Cardiac fibroblast (primary cell): Measurements from ENCODE around the gene PLEKHA8.
A peak's percentile ranks its signal among the peaks of the same experiment; 100 is the strongest.

Experiments used
- DNase-seq, 2 donors: peaks; one replicate each; pipeline versions ENCODE4 v3.0.0 to v3.0.0-alpha.2; 2010; ENCODE audit warnings: low read depth in 2 of 2
- H3K4me3 ChIP-seq, 2 donors: replicated peaks in 1 of 2; 1 replicate in 1 of 2; 2 replicates in 1 of 2; pipeline ENCODE4 v1.5.1; 2011; ENCODE audit warnings: low read depth in 2 of 2, low read length in 2 of 2, mild to moderate bottlenecking in 2 of 2, moderate library complexity in 1 of 2
- TF ChIP-seq, protein P1 (sequence below): IDR thresholded peaks from one replicate; pipeline ENCODE4 v1.5.1; 2011; ENCODE audit warnings: low read depth, mild to moderate bottlenecking, low read length, inconsistent platforms

Gene PLEKHA8

DNA sequence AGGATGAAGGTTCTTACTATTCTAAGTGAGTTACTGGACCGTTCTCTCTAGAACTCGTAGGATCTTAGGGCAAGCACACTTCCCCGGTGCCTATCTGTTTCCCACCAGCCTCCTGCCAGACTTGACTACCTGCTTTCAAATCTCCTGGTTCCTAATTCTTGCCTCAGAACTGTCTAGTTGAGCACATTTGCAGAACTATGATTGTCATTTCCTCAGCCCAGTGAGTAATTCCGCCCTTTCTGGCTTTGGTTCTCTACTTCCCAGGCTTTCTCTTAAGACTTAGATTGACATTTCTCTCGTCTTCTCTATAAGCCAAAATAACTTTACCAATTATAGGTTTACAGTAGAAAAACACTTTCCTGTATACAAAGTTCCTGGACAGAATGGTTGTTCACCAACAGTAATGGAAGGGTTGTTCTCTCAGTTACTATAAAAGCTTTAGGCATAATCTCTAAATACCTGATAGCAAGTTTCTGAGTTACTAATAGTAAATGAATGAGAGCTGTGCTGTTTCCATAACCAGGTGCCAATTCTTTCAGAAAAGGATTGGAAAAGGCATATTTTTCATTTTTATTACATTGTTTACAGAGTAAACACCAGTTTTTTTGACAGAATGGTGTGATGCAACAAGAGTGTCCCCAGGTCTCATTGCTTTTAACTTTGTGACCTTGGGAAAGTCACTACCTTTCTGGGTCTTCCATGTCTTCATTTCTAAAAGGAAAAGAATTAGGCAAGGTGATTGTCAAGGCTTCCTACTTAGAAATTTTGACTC, 41.1 kb downstream of the PLEKHA8 start:
- peak in 1 of 2 donors; percentile 26 for DNase-seq
- no peak overlapping the region for H3K4me3 ChIP-seq
- TF ChIP-seq, protein P1, sequence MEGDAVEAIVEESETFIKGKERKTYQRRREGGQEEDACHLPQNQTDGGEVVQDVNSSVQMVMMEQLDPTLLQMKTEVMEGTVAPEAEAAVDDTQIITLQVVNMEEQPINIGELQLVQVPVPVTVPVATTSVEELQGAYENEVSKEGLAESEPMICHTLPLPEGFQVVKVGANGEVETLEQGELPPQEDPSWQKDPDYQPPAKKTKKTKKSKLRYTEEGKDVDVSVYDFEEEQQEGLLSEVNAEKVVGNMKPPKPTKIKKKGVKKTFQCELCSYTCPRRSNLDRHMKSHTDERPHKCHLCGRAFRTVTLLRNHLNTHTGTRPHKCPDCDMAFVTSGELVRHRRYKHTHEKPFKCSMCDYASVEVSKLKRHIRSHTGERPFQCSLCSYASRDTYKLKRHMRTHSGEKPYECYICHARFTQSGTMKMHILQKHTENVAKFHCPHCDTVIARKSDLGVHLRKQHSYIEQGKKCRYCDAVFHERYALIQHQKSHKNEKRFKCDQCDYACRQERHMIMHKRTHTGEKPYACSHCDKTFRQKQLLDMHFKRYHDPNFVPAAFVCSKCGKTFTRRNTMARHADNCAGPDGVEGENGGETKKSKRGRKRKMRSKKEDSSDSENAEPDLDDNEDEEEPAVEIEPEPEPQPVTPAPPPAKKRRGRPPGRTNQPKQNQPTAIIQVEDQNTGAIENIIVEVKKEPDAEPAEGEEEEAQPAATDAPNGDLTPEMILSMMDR = no peak

DNA sequence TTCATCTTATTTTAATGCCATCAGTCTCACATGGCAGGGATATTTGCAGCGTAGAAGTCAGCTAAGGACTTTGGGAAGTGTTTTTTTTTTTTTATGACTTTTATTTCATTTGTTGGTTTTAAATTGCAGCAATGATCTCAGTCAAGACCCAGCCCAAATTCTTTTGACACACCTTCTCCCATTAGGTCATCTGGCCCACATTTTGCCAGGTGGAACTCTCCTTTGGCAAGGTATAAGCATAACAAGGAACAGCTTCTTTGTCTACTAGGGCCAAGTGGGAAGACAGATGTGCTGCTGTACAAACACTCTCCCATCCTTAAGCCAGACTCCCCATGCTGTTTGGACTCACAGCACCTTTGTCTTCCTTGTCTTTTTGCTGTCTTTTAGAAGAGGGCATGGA, 41.8 kb downstream of the PLEKHA8 start:
- TF ChIP-seq, protein P1 = no peak
- DNase-seq = no peak
- H3K4me3 ChIP-seq = no peak overlapping the region

DNA sequence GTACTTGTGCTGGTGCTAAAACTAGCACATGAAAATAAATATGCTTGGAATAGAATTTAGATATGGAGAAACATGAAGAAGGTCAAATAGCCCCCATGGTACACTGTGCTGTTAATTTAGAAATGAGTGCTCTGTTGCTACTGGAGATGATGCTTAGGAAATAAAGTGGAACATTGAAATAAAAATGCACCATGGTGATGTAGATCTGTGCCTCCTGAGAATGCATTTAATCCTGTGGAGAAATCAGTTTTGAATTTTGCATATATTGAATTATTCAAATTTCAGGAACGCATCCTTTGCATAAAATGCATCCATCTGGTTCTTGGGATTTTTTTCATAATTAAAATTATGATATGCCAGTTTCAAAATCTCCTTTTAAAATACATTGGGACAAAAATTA, 44.5 kb downstream of the PLEKHA8 start:
- no peak overlapping the region for H3K4me3 ChIP-seq
- TF ChIP-seq, protein P1 = no peak

DNA sequence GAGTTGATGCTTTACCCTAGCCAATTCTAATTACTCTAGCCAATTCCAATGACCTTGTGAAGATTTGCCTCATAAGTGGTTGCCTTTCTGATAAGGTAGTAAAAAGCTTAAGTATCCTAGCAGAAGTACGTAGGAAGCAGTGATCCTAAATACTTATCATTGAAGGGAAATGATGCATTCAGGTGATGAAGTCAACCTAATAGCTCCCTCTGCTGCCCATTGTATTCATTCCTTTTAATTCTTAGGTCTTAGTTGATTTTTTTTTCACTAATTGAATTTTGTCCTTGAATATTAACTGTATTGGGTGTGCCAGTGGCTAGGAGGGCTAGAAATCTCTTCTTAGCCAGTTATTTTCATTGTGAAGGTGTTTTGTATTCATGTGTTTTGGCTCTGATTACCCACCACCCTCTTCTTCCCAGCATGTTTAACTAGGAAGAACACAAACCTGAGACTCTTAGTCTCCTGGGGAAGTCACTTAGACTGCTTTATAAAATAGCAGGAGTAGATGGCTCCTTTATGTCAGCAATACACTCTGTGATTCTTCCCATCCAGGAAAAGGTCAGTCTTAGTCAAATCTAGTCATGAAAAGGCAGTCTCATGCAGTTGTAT, 46.3 kb downstream of the PLEKHA8 start:
- TF ChIP-seq, protein P1 = peak; percentile 44
- peak; percentile 68 to 73 for DNase-seq
- no peak overlapping the region for H3K4me3 ChIP-seq

More for the DNA sequence above, 44.5 kb downstream of the PLEKHA8 start:
- DNase-seq = no peak

DNA sequence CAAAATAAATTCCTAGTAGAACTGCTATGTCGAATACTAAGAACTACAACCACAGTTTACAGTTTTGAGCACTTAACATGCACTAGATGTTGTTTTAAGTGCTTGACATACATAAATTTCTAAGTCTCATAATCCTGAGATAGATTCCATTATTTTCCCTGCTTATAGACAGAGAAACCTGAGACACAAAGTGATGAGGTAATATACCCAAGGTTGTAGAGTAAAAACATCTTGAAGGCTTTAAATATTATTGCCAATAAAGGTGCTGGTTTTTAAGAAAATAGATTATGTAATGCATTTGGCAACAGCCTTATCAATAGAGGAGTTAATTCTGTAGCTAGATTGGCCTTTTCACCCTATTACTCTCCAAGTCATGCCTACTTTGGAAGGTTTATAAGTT, 48.2 kb downstream of the PLEKHA8 start:
- no peak for DNase-seq
- no peak overlapping the region for H3K4me3 ChIP-seq
- TF ChIP-seq, protein P1 = no peak

DNA sequence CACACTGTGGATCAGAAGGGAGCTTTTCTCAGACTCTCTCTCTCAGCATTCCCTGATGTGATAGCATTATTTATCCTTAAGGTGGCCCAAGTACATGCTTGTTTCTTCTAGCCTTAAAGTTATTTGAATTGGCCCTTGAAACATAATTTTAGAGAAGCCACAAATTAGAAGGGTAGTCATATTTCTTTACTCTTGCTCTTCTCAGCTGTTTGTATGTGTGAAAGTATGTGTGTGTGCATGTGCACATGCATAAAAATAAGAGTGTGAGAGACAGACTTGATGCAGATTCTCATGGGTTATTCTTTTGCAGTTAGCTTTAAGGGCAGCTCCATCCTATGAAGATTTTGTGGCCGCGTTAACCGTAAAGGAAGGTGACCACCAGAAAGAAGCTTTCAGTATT, 50.1 kb downstream of the PLEKHA8 start:
- no peak overlapping the region for H3K4me3 ChIP-seq
- DNase-seq = no peak
- TF ChIP-seq, protein P1 = no peak
